ENCODE results near the gene ZNF774. TPM values are rescaled to one million over a fixed set of nuclear protein-coding genes. Genes with fewer than 3 reads are reported as not detected.

ZNF774 gene
- total and polyA plus RNA-seq, 2 of the 8 experiments (the other 6 are each of a cell fraction or from before 2014, with no cell fraction given): 0.82 to 2.6 TPM

- TF ChIP-seq CHD7 (IDR thresholded peaks at IDR 0.05; ENCODE audit: insufficient replicate concordance, low read length): no peak
- TF ChIP-seq POU5F1 (IDR thresholded peaks at IDR 0.05; ENCODE audit: low read depth, low read length): no peak
- TF ChIP-seq USF2 (IDR thresholded peaks at IDR 0.05; ENCODE audit: low read length): no peak
- TF ChIP-seq TAF1 (IDR thresholded peaks at IDR 0.05; ENCODE audit: low read depth, low read length): no peak
- TF ChIP-seq CBX8 (IDR thresholded peaks at IDR 0.05; ENCODE audit: borderline replicate concordance, low read depth, low read length): no peak
- TF ChIP-seq TAF7 (optimal IDR thresholded peaks at IDR 0.05; ENCODE audit: borderline replicate concordance, low read depth, low read length): no peak
- TF ChIP-seq PHF8 (conservative IDR thresholded peaks at IDR 0.05; ENCODE audit: low read depth, low read length): no peak
- no peak for TF ChIP-seq ZNF274 (IDR thresholded peaks at IDR 0.05; ENCODE audit: borderline replicate concordance, extremely low read depth, low read length)
- no peak for TF ChIP-seq BCL11A (IDR thresholded peaks at IDR 0.05; ENCODE audit: low read depth in 2 of 2, low read length in 2 of 2)
Observed at GRCh38 chr15:90381515-90381914, 29.4 kb downstream of the ZNF774 start (continued).

All from H1 (cell line).